Ovary (tissue), 9 donors: ENCODE results near the gene PRKG1. TPM values are rescaled to one million over a fixed set of nuclear protein-coding genes. Genes with fewer than 3 reads are reported as not detected.

Experiments used
- DNase-seq, 5 donors: peaks; one replicate each; pipeline ENCODE4 v3.0.0-alpha.2; 2019 to 2020
- H3K27ac ChIP-seq, 2 donors: fragments of 200-600 bp; one replicate each; pipeline versions ENCODE4 v1.5.1 to v1.8.0; 2019 to 2022
- H3K27me3 ChIP-seq: fragments of 200-600 bp; one replicate; pipeline ENCODE4 v1.8.0; 2022
- H3K36me3 ChIP-seq: fragments of 200-600 bp; sonication (generic); one replicate; pipeline ENCODE4 v1.5.1; 2019
- H3K4me1 ChIP-seq: one replicate; pipeline ENCODE4 v1.8.1; 2013; ENCODE audit warnings: mild to moderate bottlenecking, moderate library complexity; ENCODE audit not compliant: insufficient read depth
- H3K4me3 ChIP-seq: fragments of 200-600 bp; sonication (generic); one replicate; pipeline ENCODE4 v1.5.1; 2017
- H3K9me3 ChIP-seq, 2 donors: fragments of 200-600 bp in 1 of 2; sonication (generic) in 1 of 2; one replicate each; pipeline versions ENCODE4 v1.5.1 to v1.8.1; 2013 to 2019; ENCODE audit warnings: mild to moderate bottlenecking in 1 of 2, moderate library complexity in 1 of 2
- EP300 ChIP-seq: sonication (generic); formaldehyde crosslinking; IDR thresholded peaks from one replicate; pipeline ENCODE4 v1.6.1; 2017; ENCODE audit warnings: antibody characterized with exemption
- POLR2A ChIP-seq: fragments of 450-650 bp; IDR thresholded peaks from one replicate; pipeline ENCODE4 v1.6.1; 2017; ENCODE audit warnings: antibody characterized with exemption, mild to moderate bottlenecking, moderate library complexity
- WGBS, 3 donors: extraction: QIAGEN DNeasy Blood & Tissue Kit in 1 of 3; methylation state at CpG; one replicate each; pipeline versions ENCODE4 v1.1.5 to v1.1.7; 2013 to 2017; 5-methylcytosine and 5-hydroxymethylcytosine counted together
- intact Hi-C, 4 donors: fragments of 100-400 bp; cut with DNase I; formaldehyde crosslinking; loops; one replicate each; pipeline versions ENCODE4 v1.11.0 to v1.15.1; 2022 to 2023
- polyA plus RNA-seq, 2 donors: library from polyadenylated mRNA; stranded (reverse); fragments of 200-250 nt in 1 of 2; fragments of 350-450 nt in 1 of 2; fragmentation: Illumina TruSeq in 1 of 2; extraction: RNeasy Lipid Tissue Mini Kit (QIAGEN cat#74804) in 1 of 2; gene quantifications; one replicate each; pipeline ENCODE4 v1.2.3, GENCODE V29; 2013 to 2014
- total RNA-seq, 7 donors: library from RNA; depleted of rRNA in 2 of 7; stranded (reverse); fragments of >200 nt in 2 of 7; fragmentation: NEBNext Ultra II Directional in 3 of 7; extraction: Animal tissue kit (Norgen Biotek cat#: 25700) in 3 of 7; gene quantifications; one replicate each; pipeline versions ENCODE4 v1.1.0 to v1.2.4, GENCODE V29; 2016 to 2023
- TF ChIP-seq, protein P1 (sequence below), 3 donors: fragments of 450-650 bp in 2 of 3; fragments of 200-600 bp in 1 of 3; IDR thresholded peaks; one replicate each; pipeline versions ENCODE4 v1.5.1 to v1.8.0; 2016 to 2022; ENCODE audit warnings: antibody characterized with exemption in 3 of 3, mild to moderate bottlenecking in 1 of 3
- donor health status: DM: no; HTN: no; CAD: no; lungs with moderate emphysema.
- donor health status: DM: no; HTN: no; CAD: no.
- donor health status: Bipolar disorder and iron deficiency.
- donor health status: DM: yes; HTN: yes; CAD: no.
- donor health status: DM: no; HTN: no; CAD: no.
- donor health status: DM: yes; HTN: yes; CAD: no.

The PRKG1 gene
- total and polyA plus RNA-seq, 9 donors: 2.8 to 21.1 (median 15.7) TPM

DNA sequence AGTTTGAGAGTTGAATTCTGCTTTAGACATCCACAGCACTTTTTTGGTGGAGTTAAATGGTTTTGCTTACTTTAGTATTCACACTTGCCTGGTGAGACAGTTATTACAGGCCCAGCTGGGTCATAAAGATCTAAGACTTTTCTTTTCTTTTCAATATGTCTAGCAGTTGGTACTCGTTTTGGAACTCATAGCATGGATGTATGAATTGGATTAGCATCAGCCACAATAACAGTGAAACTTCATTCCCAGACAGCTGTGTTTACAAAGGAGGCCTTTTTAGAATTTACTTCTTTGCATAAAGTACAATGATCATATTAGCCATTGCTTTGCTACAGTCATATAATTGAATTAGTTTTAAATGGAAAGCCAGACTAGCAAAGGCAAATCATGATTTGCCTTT, 1071.3 kb downstream of the PRKG1 start:
- TF ChIP-seq POLR2A: no peak
- TF ChIP-seq, protein P1, sequence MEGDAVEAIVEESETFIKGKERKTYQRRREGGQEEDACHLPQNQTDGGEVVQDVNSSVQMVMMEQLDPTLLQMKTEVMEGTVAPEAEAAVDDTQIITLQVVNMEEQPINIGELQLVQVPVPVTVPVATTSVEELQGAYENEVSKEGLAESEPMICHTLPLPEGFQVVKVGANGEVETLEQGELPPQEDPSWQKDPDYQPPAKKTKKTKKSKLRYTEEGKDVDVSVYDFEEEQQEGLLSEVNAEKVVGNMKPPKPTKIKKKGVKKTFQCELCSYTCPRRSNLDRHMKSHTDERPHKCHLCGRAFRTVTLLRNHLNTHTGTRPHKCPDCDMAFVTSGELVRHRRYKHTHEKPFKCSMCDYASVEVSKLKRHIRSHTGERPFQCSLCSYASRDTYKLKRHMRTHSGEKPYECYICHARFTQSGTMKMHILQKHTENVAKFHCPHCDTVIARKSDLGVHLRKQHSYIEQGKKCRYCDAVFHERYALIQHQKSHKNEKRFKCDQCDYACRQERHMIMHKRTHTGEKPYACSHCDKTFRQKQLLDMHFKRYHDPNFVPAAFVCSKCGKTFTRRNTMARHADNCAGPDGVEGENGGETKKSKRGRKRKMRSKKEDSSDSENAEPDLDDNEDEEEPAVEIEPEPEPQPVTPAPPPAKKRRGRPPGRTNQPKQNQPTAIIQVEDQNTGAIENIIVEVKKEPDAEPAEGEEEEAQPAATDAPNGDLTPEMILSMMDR (IDR thresholded peaks at IDR 0.05): no peak
- no peak for TF ChIP-seq EP300
- Histone ChIP-seq H3K4me3 (no peak overlapping the region), H3K9me3 (no peaks in the 10 kb centered on the region), H3K27ac (no peak overlapping the region), H3K4me1 (no peaks in the 10 kb centered on the region), H3K27me3 (no peaks in the 10 kb centered on the region), H3K36me3 (no peaks in the 10 kb centered on the region)
- WGBS, 3 donors: 28 to 50% (median 42%) methylated on average over 1 of the region's 1 CpG
- intact Hi-C loops: no loop called here
- DNase-seq: no peak

DNA sequence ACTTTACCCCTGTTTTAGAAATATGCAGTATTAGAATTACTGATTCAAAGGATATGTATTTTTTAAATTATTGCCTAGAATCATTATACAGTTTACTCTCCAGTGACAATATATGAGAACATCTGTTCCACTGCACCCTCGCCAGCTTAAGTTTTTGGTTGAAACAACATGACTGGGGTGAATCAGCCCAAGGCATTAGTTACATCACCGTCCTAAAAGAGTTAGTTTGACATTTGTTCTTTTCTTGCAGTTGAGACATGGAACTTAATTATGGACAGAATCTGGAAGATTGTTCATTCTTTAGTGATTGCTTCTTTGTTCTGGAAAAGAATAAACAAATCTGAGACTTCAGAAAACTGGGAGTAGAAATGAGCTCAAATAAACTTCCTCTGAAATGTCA, 1072.5 kb downstream of the PRKG1 start:
- no peaks in the 10 kb centered on the region for H3K27me3 ChIP-seq
- H3K4me1 ChIP-seq: no peaks in the 10 kb centered on the region
- no peaks in the 10 kb centered on the region for H3K9me3 ChIP-seq
- TF ChIP-seq POLR2A (no peak), EP300 (no peak)
- TF ChIP-seq, protein P1 (IDR thresholded peaks at IDR 0.05): no peak
- intact Hi-C loops: no loop called here
- H3K36me3 ChIP-seq: no peaks in the 10 kb centered on the region
- no peak overlapping the region for H3K27ac ChIP-seq
- no peak overlapping the region for H3K4me3 ChIP-seq
- 73 to 81% (median 78%) methylated on average over 2 of the region's 2 CpGs for WGBS, 3 donors
- DNase-seq: no peak

DNA sequence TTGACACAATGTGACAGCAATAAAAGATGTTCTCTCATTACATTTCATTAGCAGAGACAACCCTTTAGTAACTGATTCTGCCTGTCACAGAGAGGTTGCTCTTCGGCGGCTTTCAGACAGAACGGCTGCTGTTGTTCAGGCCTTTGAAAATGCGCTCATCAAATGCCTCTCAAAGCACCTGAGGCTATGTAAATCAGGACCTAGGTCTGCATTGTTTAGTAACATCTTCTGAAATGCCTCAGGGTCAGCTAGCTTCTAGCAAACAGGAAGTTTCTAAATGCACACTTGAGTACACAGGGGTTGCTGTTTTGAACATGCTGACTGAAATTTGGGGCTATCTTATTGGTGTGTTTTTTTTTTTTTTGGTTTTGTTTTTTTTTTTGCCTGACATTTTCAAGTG, 1096.5 kb downstream of the PRKG1 start:
- H3K36me3 ChIP-seq: no peaks in the 10 kb centered on the region
- no peak overlapping the region for H3K27ac ChIP-seq
- DNase-seq: no peak
- TF ChIP-seq EP300: no peak
- no peak for TF ChIP-seq POLR2A
- TF ChIP-seq, protein P1 (IDR thresholded peaks at IDR 0.05): no peak
- no peaks in the 10 kb centered on the region for H3K27me3 ChIP-seq
- H3K9me3 ChIP-seq: no peaks in the 10 kb centered on the region
- intact Hi-C loops: no loop called here
- H3K4me1 ChIP-seq: no peaks in the 10 kb centered on the region
- WGBS, 3 donors: 90 to 96% (median 93%) methylated on average over 4 of the region's 4 CpGs
- H3K4me3 ChIP-seq: no peak overlapping the region

DNA sequence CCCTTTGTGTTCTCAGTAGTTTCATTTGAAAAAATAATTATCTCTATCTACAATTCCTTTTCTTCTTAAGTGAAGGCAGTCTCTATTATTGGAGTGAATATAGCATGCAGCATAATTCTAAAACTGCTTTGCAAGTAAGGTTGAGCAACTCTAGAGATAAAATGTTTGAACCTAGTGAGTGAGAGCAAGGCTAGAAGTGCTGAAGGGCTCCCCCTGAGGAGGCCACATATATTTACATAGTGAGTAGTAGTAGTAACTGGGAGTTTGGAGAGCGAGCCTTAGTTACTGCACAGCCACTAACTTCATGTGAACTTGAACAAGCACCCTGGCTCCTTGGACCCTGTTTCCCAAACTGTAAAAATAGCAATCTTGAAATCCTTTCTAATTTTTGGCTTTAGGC, 1098.3 kb downstream of the PRKG1 start:
- H3K9me3 ChIP-seq: no peaks in the 10 kb centered on the region
- TF ChIP-seq POLR2A: no peak
- TF ChIP-seq EP300: no peak
- TF ChIP-seq, protein P1 (IDR thresholded peaks at IDR 0.05): no peak
- 63 to 70% (median 68%) methylated on average over 1 of the region's 1 CpG for WGBS, 3 donors
- intact Hi-C loops: no loop called here
- no peak for DNase-seq
- H3K4me1 ChIP-seq: no peaks in the 10 kb centered on the region
- no peaks in the 10 kb centered on the region for H3K27me3 ChIP-seq
- no peak overlapping the region for H3K27ac ChIP-seq
- H3K4me3 ChIP-seq: no peak overlapping the region
- no peaks in the 10 kb centered on the region for H3K36me3 ChIP-seq

DNA sequence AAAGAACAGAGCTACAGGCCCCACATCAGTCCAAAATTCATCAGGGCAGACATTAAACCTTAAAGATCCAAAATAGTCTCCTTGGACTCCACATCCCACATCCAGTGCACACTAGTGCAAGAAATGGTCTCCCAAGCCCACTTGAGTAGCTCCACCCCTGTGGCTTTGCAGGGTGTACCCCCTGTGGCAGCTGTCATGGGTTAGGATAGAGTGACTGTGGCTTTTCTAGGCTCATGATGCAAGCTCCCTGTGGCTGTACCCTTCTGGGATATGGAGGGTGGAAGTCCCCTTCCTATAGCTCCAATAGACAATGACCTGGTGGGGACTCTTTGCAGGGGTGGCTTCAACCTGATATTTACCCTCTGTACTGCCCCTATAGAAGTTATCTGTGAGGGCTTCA, 1111.0 kb downstream of the PRKG1 start:
- no peaks in the 10 kb centered on the region for H3K27me3 ChIP-seq
- TF ChIP-seq, protein P1 (IDR thresholded peaks at IDR 0.05): no peak
- no peak for TF ChIP-seq POLR2A
- TF ChIP-seq EP300: no peak
- intact Hi-C loops: no loop called here
- DNase-seq: no peak
- no peak overlapping the region for H3K4me3 ChIP-seq
- H3K9me3 ChIP-seq: no peaks in the 10 kb centered on the region
- H3K36me3 ChIP-seq: no peaks in the 10 kb centered on the region
- no peak overlapping the region for H3K27ac ChIP-seq
- H3K4me1 ChIP-seq: no peaks in the 10 kb centered on the region
